GM12864 (cell line): ENCODE data around the gene USH2A.

Experiments used
- DNase-seq: peaks from one replicate; pipeline ENCODE4 v3.0.0-alpha.2; 2011; ENCODE audit warnings: low read depth
- H3K4me3 ChIP-seq: 2 replicates; pipeline ENCODE4 v1.5.1; 2011; ENCODE audit warnings: mild to moderate bottlenecking, low read depth, low read length, control low read depth
- TF ChIP-seq, protein P1 (sequence below): IDR thresholded peaks from 2 replicates; pipeline ENCODE4 v1.5.1; 2011; ENCODE audit warnings: low read depth, mild to moderate bottlenecking, moderate library complexity, low read length, control low read depth, inconsistent platforms; ENCODE audit errors: missing control alignments

The USH2A gene

GRCh38 chr1:216416488-216416887, 6.8 kb downstream of the USH2A start:
- no peak overlapping the region for H3K4me3 ChIP-seq
- TF ChIP-seq, protein P1, sequence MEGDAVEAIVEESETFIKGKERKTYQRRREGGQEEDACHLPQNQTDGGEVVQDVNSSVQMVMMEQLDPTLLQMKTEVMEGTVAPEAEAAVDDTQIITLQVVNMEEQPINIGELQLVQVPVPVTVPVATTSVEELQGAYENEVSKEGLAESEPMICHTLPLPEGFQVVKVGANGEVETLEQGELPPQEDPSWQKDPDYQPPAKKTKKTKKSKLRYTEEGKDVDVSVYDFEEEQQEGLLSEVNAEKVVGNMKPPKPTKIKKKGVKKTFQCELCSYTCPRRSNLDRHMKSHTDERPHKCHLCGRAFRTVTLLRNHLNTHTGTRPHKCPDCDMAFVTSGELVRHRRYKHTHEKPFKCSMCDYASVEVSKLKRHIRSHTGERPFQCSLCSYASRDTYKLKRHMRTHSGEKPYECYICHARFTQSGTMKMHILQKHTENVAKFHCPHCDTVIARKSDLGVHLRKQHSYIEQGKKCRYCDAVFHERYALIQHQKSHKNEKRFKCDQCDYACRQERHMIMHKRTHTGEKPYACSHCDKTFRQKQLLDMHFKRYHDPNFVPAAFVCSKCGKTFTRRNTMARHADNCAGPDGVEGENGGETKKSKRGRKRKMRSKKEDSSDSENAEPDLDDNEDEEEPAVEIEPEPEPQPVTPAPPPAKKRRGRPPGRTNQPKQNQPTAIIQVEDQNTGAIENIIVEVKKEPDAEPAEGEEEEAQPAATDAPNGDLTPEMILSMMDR, result no peak
- DNase-seq, result no peak

DNA sequence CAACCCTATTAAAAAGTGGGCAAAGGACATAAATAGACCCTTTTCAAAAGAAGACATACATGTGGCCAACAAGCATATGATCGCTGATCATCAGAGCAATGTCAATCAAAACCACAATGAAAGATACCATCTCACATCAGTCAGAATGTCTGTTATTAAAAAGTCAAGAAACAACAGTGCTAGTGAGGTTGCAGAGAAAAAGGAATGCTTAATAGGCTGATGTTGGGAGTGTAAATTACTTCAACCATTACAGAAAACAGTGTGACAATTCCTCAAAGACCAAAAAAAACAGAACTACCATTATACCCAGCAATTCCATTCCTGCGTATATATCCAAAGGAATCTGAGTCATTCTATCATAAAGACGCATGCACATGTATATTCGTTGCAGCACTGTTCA, 13.2 kb downstream of the USH2A start:
- TF ChIP-seq, protein P1, result no peak

GRCh38 chr1:216390956-216391355, 32.3 kb downstream of the USH2A start:
- DNase-seq, result no peak
- H3K4me3 ChIP-seq, result no peak overlapping the region

More for the DNA sequence above, 13.2 kb downstream of the USH2A start:
- DNase-seq, result no peak
- no peak overlapping the region for H3K4me3 ChIP-seq

DNA sequence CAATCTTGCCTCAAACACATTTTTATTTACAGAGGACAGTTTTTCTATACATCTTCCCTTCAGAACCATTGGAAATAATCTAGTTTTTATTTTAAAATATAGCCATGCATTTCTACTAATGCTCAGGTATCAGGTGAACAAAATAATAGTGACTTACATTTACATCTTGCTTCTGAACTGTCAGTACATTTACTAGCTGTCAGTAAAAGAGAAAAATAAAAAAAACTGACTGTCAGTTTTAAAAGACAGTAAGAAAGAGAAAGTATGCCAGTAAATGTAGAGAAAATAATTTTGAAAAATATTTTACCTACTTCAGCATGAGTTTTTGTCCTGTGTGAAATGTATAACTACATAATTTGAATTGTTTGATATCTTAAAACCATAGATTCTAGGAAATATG, 33.5 kb downstream of the USH2A start:
- no peak overlapping the region for H3K4me3 ChIP-seq
- DNase-seq, result no peak
- TF ChIP-seq, protein P1, result no peak

More at GRCh38 chr1:216390956-216391355, 32.3 kb downstream of the USH2A start:
- TF ChIP-seq, protein P1, result no peak

- no peak for DNase-seq
- H3K4me3 ChIP-seq, result no peak overlapping the region
- TF ChIP-seq, protein P1, result no peak
These were observed 34.7 kb downstream of the USH2A start for GRCh38 chr1:216388558-216388957.

DNA sequence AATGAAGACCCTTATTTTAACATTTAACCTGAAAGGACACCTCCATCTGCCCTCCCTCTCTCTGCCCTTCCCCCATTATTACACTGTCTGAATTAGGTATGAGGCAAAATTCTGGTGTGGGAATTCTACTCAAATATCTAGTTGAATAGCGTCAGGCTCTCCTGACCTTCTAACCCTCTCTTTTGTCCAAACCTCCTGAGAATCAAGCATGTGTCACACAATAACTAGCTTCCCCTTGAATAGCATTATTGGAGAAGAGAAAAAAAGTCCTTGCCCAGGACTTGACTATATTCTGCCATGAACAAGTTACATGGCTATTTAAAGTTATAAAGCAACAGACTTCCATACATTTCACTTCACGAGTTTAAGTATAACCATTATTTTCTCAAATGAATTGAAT, 35.5 kb downstream of the USH2A start:
- TF ChIP-seq, protein P1, result no peak
- H3K4me3 ChIP-seq, result no peak overlapping the region
- no peak for DNase-seq

DNA sequence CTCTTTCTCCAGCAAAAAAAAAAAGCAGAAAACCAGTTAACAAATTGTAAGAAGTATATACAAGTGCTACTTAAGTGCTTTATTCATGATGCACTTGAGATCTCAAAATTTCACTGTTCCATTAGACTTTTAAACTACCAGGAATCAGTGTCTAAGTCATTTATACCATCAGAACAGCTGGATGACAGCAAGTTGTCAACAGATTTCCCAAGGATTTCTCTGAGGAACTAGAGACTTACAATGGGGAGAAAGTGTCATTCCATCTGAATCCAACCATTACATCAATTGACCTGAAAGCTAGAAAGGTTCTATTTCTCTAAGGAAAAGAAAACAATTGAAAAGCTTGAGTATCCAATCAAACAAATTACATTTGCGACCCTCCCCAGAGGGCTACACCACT, 43.8 kb downstream of the USH2A start:
- no peak overlapping the region for H3K4me3 ChIP-seq
- TF ChIP-seq, protein P1, result no peak
- no peak for DNase-seq
